Subcutaneous adipose tissue (tissue), 4 donors: ENCODE results near the gene GFRA1. TPM values are rescaled to one million over a fixed set of nuclear protein-coding genes. Genes with fewer than 3 reads are reported as not detected.

Experiments used
- CTCF ChIP-seq: fragments of 450-650 bp; IDR thresholded peaks from one replicate; pipeline ENCODE4 v1.5.1; 2016; ENCODE audit warnings: low read depth, mild to moderate bottlenecking, control low read depth, antibody characterized with exemption, moderate library complexity
- total RNA-seq, 4 donors: library from RNA; depleted of rRNA; stranded (reverse); fragments of >200 nt; gene quantifications; one replicate each; pipeline ENCODE4 v1.1.0, GENCODE V29; 2016

GFRA1 gene
- total RNA-seq, 4 donors from 2014 or later, result 47.8 to 152 (median 69.4) TPM

DNA sequence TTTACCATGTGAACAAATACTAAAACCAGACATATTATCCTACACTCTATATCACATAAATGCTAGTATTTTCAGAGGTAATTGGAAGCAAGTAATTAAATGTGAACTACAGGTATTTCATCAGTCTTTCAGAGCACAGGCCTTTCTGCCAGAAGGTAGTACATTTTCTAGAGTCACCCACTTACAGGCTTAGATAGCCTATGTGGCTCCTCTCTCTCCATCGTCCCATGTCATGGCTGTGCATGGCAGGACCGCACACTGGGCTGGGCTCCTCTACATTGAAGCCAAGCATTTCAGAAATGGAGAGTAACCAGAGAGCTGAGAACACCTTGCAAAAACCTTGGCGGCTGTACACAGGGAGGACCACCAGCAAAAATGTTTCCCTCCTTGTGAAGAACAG lies 49.7 kb downstream of the GFRA1 start:
- no peak for TF ChIP-seq CTCF

GRCh38 chr10:116221053-116221452 lies 52.0 kb downstream of the GFRA1 start:
- no peak for TF ChIP-seq CTCF

DNA sequence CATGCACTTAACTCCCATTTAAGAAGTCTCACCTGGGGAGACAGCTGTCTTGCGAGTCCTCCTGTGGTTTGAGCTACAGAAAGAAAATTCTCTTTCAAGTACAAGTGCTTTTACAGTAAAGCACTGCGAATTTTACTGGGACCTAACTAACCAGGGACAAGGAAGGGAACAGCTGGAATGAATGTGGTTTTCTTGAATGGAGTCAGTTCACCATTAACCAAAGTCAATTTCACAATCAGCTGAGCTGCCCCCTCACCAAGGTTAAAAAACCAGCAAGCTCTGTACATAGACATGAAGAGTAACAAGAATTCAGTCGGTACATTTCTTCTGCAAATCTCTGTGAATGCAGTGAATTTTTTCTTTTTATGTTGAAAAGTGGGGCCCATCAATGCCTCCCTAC lies 56.3 kb downstream of the GFRA1 start:
- no peak for TF ChIP-seq CTCF

DNA sequence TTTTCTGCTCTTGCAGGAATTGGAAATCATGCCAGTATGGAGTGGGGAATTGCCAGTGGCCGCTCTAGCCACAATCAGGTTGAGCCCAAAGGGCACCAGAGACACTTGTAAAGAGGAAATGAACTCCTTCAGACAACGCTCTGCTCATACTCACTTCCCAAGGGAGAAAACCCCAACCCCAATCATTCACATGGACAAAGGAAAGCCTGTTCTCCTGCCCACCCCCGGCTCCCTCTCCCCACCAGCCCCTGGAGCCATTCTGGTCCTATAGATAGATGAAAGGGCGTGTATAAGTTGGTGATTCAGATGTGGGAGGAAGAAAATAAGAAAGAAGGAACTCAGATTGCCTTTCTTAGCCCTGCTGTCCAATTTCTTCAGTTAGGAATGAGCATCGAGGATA lies 57.4 kb downstream of the GFRA1 start:
- TF ChIP-seq CTCF, result no peak

GRCh38 chr10:116211682-116212081 lies 61.3 kb downstream of the GFRA1 start:
- TF ChIP-seq CTCF, result no peak

DNA sequence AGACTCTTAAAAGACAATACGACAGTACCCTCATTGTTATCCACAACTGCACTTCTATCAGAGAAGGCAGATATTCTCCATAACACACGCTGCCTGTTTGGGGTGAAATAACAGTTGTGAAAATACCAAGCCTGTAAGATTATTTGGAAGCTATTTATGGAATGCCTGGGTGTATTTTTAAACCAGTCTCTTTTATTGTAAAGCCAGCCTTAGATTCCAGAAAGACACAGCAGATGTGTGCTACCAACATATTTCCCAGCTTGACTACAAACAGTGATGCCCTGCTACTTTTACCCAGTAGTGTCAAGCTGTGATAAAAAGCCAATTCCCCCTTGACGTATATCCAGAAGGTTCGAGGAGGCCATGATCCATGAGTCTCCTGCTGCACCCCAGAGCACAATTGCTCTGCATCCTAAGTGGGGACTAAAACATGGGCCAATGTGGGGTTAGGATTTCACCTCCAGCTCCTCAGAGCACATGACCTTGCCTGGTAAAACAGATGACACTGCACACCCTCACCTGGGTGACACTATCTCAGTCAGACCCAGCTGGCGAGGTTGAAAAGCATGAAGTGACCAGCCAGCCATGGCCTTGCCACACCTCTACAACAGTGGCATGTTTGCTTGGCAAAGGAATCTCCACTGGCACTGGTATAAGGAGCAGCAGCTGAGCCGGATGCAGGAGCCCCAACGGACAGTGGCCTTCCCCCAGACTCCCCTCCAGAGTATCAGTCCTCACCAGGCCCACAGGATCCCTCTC lies 62.2 kb downstream of the GFRA1 start:
- TF ChIP-seq CTCF, result no peak

DNA sequence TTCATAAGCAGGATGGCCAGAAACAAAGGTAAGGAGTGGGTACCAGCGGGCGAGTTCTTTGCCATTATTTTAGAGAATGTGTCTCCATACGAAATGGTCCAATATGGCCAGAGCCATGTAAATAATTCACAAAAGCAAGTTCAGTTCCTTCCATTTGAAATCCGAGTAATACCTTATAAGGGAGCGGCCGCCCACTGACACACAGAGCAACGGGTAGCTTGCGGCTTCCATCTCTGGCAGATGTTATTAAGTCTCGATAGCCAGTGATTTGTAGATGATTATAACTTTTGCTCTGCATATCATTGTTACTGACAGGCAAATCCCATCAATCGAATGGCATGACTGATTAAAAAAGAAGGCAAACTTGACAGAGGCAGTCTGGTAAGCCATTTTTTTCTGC lies 63.2 kb downstream of the GFRA1 start:
- no peak for TF ChIP-seq CTCF
